GM10266 (cell line): ENCODE data around the gene NBEAL1.

Source experiments
- DNase-seq: peaks from one replicate; pipeline ENCODE4 v3.0.0; 2012; ENCODE audit errors: extremely low spot score
- TF ChIP-seq, protein P1 (sequence below): IDR thresholded peaks from 2 replicates; pipeline ENCODE4 v1.5.1; 2012; ENCODE audit warnings: mild to moderate bottlenecking, low read depth; ENCODE audit not compliant: control insufficient read depth, insufficient read depth; ENCODE audit errors: missing control alignments

Gene NBEAL1

GRCh38 chr2:203040966-203041521 lies 26.4 kb downstream of the NBEAL1 start:
- TF ChIP-seq, protein P1, sequence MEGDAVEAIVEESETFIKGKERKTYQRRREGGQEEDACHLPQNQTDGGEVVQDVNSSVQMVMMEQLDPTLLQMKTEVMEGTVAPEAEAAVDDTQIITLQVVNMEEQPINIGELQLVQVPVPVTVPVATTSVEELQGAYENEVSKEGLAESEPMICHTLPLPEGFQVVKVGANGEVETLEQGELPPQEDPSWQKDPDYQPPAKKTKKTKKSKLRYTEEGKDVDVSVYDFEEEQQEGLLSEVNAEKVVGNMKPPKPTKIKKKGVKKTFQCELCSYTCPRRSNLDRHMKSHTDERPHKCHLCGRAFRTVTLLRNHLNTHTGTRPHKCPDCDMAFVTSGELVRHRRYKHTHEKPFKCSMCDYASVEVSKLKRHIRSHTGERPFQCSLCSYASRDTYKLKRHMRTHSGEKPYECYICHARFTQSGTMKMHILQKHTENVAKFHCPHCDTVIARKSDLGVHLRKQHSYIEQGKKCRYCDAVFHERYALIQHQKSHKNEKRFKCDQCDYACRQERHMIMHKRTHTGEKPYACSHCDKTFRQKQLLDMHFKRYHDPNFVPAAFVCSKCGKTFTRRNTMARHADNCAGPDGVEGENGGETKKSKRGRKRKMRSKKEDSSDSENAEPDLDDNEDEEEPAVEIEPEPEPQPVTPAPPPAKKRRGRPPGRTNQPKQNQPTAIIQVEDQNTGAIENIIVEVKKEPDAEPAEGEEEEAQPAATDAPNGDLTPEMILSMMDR = no peak
- DNase-seq = no peak

- DNase-seq = no peak
- TF ChIP-seq, protein P1 = no peak
Observed at GRCh38 chr2:203042178-203042577, 27.5 kb downstream of the NBEAL1 start.

GRCh38 chr2:203043226-203043625 lies 28.6 kb downstream of the NBEAL1 start:
- TF ChIP-seq, protein P1 = no peak

GRCh38 chr2:203045867-203046266 lies 31.2 kb downstream of the NBEAL1 start:
- TF ChIP-seq, protein P1 = no peak
- DNase-seq = no peak

More at GRCh38 chr2:203043226-203043625, 28.6 kb downstream of the NBEAL1 start:
- DNase-seq = no peak

DNA sequence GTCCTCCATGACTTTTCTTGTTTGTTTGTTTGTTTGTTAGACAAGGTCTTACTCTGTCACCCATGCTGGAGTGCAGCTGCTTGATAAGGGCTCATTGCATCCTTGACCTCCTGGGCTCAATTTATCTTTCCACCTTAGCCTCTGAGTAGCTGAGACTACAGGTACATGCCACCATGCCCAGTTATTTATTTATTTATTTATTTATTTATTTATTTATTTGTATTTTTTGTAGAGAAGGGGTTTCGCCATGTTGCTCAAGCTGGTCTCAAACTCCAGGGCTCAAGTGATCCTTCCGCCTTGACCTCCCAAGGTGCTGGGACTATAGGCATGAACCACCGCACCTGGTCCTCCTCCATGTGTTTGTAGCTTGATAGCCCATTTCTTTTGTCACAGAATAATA lies 37.9 kb downstream of the NBEAL1 start:
- TF ChIP-seq, protein P1 = no peak
- DNase-seq = no peak

- TF ChIP-seq, protein P1 = no peak
- DNase-seq = no peak
Observed at GRCh38 chr2:203059567-203060240, 45.0 kb downstream of the NBEAL1 start.

- no peak for DNase-seq
- TF ChIP-seq, protein P1 = no peak
Observed at GRCh38 chr2:203061346-203061745, 46.7 kb downstream of the NBEAL1 start.
